Fibroblast of the aortic adventitia (primary cell): ENCODE results near the gene TAS2R1. TPM values are rescaled to one million over a fixed set of nuclear protein-coding genes. Genes with fewer than 3 reads are reported as not detected.

Source experiments
- DNase-seq: peaks from one replicate; pipeline ENCODE4 v3.0.0-alpha.2; 2010; ENCODE audit warnings: low read depth
- H3K4me3 ChIP-seq: 2 replicates; pipeline ENCODE4 v1.5.1; 2011; ENCODE audit warnings: low read depth, mild to moderate bottlenecking, control low read depth, low read length, moderate library complexity
- CTCF ChIP-seq: IDR thresholded peaks from 2 replicates; pipeline ENCODE4 v1.5.1; 2011; ENCODE audit warnings: mild to moderate bottlenecking, low read length, control low read depth, inconsistent platforms; ENCODE audit not compliant: insufficient read depth
- total RNA-seq: library from RNA; depleted of rRNA; stranded (reverse); fragments of >200 nt; gene quantifications from 2 replicates; pipeline ENCODE4 v1.2.3, GENCODE V29; 2012; ENCODE audit warnings: low replicate concordance

TAS2R1 gene
- total RNA-seq = not detected in 2 replicates

DNA sequence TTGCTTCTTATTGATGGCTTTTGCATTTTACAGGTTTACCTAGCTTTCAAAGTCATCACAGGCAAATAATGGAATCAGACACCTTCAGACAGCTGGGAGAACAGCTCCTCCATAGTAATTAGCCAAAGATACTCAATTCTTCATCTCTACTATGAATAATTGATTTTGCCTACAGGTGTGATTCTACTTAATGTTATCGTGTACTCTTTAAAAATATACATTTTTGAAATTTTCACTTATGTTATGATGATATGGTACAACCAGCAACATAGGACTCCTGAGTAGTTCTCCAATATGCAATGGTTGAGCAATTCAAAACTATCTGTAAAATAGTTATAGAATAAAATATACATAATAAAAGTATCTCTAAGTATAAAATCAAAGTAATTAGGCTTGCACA lies at the start of gene TAS2R1:
Gene TAS2R1, minus strand, starts transcription at position 101 of the 400 bp plus-strand sequence. CDS start 319 bp downstream, outside the sequence.
- DNase-seq = no peak
- H3K4me3 ChIP-seq = no peak within 1 kb of the TSS
- TF ChIP-seq CTCF = no peak

- no peak overlapping the region for H3K4me3 ChIP-seq
- no peak for TF ChIP-seq CTCF
- DNase-seq = peak; percentile 18
These were observed 40.2 kb upstream of the TAS2R1 start for GRCh38 chr5:9670371-9670770.

GRCh38 chr5:9667906-9668305 lies 37.8 kb upstream of the TAS2R1 start:
- H3K4me3 ChIP-seq = no peak overlapping the region
- peak; percentile 20 for DNase-seq

DNA sequence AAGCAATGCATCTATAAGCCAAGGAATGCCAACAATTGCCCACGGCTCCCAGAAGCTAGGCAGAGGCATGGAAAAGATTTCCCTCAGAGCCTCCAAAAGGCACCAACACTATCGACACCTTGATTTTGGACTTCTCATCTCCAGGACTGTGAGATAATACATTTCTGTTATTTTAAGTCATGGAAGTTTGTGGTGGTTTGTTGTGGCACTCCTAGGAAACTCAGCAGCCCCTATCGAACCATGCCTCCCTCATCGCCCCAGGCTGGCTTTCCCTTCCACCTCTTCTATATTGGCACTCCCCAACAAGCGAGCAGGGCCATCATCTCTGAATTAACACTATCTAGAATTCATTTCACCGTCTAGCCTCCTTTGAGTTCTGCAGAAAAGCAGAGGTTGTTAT lies 33.7 kb upstream of the TAS2R1 start:
- TF ChIP-seq CTCF = no peak
- DNase-seq = no peak

More at GRCh38 chr5:9667906-9668305, 37.8 kb upstream of the TAS2R1 start:
- no peak for TF ChIP-seq CTCF

DNA sequence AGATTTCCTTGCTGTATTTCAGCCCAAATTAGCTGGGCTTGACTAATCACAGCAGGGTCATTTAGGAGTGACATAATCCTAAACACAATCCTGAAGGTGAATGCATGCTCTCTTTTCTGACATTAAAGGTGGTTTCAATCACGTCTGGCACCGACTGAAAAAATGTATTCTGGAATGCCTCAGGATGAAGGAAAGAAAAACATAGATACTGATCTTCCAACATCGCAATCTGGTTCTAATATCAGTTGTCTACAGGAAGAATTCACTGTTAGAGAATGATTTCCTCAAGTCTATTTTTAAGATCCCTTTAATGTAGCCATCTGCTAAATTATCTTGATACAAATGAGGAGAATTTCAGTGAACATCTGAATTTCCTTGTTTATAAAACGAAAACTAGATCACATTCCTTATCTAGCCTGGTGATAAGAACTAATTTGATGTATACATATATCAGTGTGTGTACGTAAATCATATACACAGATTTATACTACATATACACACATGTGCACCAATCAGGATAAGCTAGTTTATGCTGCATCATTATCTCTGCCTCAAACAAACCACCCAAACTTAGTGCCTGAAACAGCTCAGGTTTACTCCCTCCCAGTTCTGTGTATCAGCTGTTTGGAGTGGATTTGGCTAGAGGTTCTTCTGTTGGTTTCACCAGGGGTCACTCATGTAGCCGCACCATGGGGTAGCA lies 31.3 kb upstream of the TAS2R1 start:
- peak; percentile 67 for DNase-seq
- no peak overlapping the region for H3K4me3 ChIP-seq
- no peak for TF ChIP-seq CTCF

More for the DNA sequence above, 33.7 kb upstream of the TAS2R1 start:
- H3K4me3 ChIP-seq = no peak overlapping the region

DNA sequence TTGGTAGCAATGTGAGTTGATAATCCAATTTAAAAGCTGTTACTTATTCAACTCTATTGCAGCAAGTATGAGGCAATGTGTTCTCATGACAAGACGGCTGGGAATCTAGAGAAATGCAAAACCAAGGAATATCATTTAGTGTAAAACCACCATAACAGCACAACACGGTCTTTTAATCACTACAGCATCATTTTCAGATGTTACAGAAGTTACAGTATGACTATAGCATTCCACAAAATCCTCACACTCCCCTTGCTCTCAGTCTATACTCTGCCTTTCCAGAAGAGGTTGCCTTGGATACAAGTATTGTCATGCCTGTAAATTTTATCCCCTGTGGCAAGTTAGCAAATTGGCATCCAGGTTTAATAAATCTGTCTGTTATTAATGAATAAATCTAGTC lies 28.6 kb upstream of the TAS2R1 start:
- no peak overlapping the region for H3K4me3 ChIP-seq
- no peak for TF ChIP-seq CTCF
- peak; percentile 45 for DNase-seq
